Fibroblast of skin of left biceps (primary cell): ENCODE data around the gene PVR.
"Not testable (repeated sequence)": the region's sequence is repeated elsewhere in the genome, so short reads cannot be mapped to it uniquely, and the experiment has no call there.

Experiments used
- DNase-seq, 2 experiments: peaks; one replicate each; pipeline ENCODE4 v3.0.0-alpha.2; 2013; ENCODE audit warnings: low read depth in 2 of 2

PVR gene

GRCh38 chr19:44645407-44646048, 1.8 kb downstream of the PVR start:
- no peak for DNase-seq

- DNase-seq, result no peak
Measured at GRCh38 chr19:44646049-44646416, 2.3 kb downstream of the PVR start.

- no peak for DNase-seq
Measured at GRCh38 chr19:44647144-44647543, 3.4 kb downstream of the PVR start.

- no peak for DNase-seq
Measured at GRCh38 chr19:44648631-44649251, 5.0 kb downstream of the PVR start.

GRCh38 chr19:44649578-44650145, 6.0 kb downstream of the PVR start:
- DNase-seq, result no peak

- DNase-seq, result no peak
Measured at GRCh38 chr19:44653343-44653742, 9.6 kb downstream of the PVR start.

- no peak for DNase-seq
Measured at GRCh38 chr19:44653977-44654774, 10.5 kb downstream of the PVR start.

GRCh38 chr19:44657211-44657921, 13.7 kb downstream of the PVR start:
- DNase-seq, result peak; percentile 50 to 55

- DNase-seq, result no peak
Measured at GRCh38 chr19:44658069-44658733, 14.5 kb downstream of the PVR start.

- DNase-seq, result no peak
Measured at GRCh38 chr19:44660081-44660480, 16.4 kb downstream of the PVR start.

GRCh38 chr19:44661205-44661604, 17.5 kb downstream of the PVR start:
- DNase-seq, result no peak

- DNase-seq, result no peak
Measured at GRCh38 chr19:44661904-44662303, 18.2 kb downstream of the PVR start.

GRCh38 chr19:44662691-44663385, 19.1 kb downstream of the PVR start:
- no peak for DNase-seq

- no peak for DNase-seq
Measured at GRCh38 chr19:44663996-44664395, 20.3 kb downstream of the PVR start.

- DNase-seq, result no peak
Measured at GRCh38 chr19:44664976-44665375, 21.3 kb downstream of the PVR start.

- DNase-seq, result no peak
Measured at GRCh38 chr19:44666852-44667556, 23.3 kb downstream of the PVR start.

GRCh38 chr19:44668985-44669764, 25.5 kb downstream of the PVR start:
- no peak for DNase-seq

GRCh38 chr19:44670027-44670426, 26.3 kb downstream of the PVR start:
- not testable (repeated sequence) for DNase-seq

GRCh38 chr19:44671400-44671799, 27.7 kb downstream of the PVR start, which contains the start of gene CEACAM19:
CEACAM19 (plus strand) TSS chr19:44671482; CDS start chr19:44671932, 450 bp downstream.
- no peak for DNase-seq
